ENCODE results near the gene HSFX3. TPM values are rescaled to one million over a fixed set of nuclear protein-coding genes. Genes with fewer than 3 reads are reported as not detected.

Gene HSFX3
- total RNA-seq, 1 experiment from 2014 or later: not detected

DNA sequence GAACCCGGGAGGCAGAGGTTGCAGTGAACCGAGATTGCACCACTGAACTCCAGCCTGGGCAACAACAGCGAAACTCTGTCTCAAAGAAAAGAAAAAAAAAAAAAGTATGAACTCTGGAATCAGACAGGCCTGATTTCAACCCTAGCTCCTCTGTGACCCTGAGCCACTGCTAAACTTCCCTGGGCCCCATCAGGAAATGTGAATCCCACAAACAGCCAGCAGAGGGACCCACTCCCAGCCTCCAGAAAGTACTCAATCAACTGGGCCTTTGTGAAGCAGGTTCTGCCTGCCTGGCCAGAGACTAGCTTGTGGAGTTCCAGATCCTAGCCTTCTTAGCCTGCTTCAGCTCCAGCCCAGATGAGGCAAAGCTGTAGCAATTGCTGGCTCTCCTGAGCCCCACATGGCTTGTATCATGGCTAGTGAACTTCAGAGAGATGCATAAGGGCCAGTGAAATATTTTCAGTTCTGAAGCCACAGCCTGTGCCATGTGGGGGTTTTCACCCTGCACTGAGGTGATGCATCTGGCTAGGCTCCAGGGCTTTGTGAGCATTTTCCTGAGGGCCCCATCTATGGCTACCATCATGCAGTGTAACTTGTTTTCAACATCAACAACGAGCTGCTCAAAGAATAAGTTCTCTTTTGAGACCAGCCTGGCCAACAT lies 37.4 kb downstream of the HSFX3 start:
- H4K91ac ChIP-seq (ENCODE audit: insufficient read length, low read depth, low read length): no peak overlapping the region
- H2BK20ac ChIP-seq (ENCODE audit: low read depth, low read length, poor library complexity, severe bottlenecking): no peak overlapping the region
- H3K27me3 ChIP-seq (ENCODE audit: insufficient read depth, low read length): no peaks in the 10 kb centered on the region
- Mint-ChIP-seq H3K4me1 (peaks cover 14 to 16% of the 10 kb centered on the region in 2 experiments), H3K4me3 (no peak overlapping the region), H3K27ac (no peak overlapping the region), H3K27me3 (ENCODE audit: low read depth) (peaks cover 6% of the 10 kb centered on the region), H3K36me3 (ENCODE audit: insufficient read depth in 1 of 3, low read depth in 3 of 3) (peaks cover 1 to 8% (median 4%) of the 10 kb centered on the region in 3 experiments; a peak in 4 of 7 replicates), H3K9me3 (peaks cover 69 to 73% of the 10 kb centered on the region in 2 experiments)
- no peak overlapping the region for H3K18ac ChIP-seq (ENCODE audit: insufficient read length, low read depth, low read length)
- no peak overlapping the region for H3K27ac ChIP-seq (ENCODE audit: insufficient read length, low read depth, low read length)
- no peaks in the 10 kb centered on the region for H4K20me1 ChIP-seq (ENCODE audit: control insufficient read depth, insufficient read depth, insufficient read length)
- no peak overlapping the region for H3T11ph ChIP-seq (ENCODE audit: low read length)
- H3K9ac ChIP-seq (ENCODE audit: extremely low read depth, insufficient read length, low read length): no peak overlapping the region
- no peak overlapping the region for H2AK5ac ChIP-seq (ENCODE audit: insufficient read length, low read length)
- H3K4me2 ChIP-seq (ENCODE audit: insufficient read depth, insufficient read length, low read length): no peak overlapping the region
- no peak overlapping the region for H2BK12ac ChIP-seq (ENCODE audit: insufficient read length, low read depth, low read length)
- no peak overlapping the region for H2BK120ac ChIP-seq (ENCODE audit: low read depth, low read length, poor library complexity, severe bottlenecking)
- no peak overlapping the region for H3K14ac ChIP-seq (ENCODE audit: insufficient read depth, low read length)
- H4K5ac ChIP-seq (ENCODE audit: insufficient read length, low read depth, low read length): no peak overlapping the region
- TF ChIP-seq, protein P1, sequence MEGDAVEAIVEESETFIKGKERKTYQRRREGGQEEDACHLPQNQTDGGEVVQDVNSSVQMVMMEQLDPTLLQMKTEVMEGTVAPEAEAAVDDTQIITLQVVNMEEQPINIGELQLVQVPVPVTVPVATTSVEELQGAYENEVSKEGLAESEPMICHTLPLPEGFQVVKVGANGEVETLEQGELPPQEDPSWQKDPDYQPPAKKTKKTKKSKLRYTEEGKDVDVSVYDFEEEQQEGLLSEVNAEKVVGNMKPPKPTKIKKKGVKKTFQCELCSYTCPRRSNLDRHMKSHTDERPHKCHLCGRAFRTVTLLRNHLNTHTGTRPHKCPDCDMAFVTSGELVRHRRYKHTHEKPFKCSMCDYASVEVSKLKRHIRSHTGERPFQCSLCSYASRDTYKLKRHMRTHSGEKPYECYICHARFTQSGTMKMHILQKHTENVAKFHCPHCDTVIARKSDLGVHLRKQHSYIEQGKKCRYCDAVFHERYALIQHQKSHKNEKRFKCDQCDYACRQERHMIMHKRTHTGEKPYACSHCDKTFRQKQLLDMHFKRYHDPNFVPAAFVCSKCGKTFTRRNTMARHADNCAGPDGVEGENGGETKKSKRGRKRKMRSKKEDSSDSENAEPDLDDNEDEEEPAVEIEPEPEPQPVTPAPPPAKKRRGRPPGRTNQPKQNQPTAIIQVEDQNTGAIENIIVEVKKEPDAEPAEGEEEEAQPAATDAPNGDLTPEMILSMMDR (conservative IDR thresholded peaks at IDR 0.05): peak; percentile 70
- H3K79me2 ChIP-seq (ENCODE audit: insufficient read depth, low read length): no peaks in the 10 kb centered on the region
- H3K9me3 ChIP-seq (ENCODE audit: control insufficient read depth, low read depth, low read length): peaks cover 53% of the 10 kb centered on the region
- no peaks in the 10 kb centered on the region for H3K79me1 ChIP-seq (ENCODE audit: insufficient read depth, low read depth, low read length, poor library complexity, severe bottlenecking)
- no peak overlapping the region for H2BK5ac ChIP-seq (ENCODE audit: insufficient read length, low read length)
- peak; percentile 71 for DNase-seq
- H3K4me1 ChIP-seq (ENCODE audit: insufficient read depth, low read length): no peaks in the 10 kb centered on the region
- no peak overlapping the region for H3K4ac ChIP-seq (ENCODE audit: low read depth, low read length)
- H4K8ac ChIP-seq (replicated peaks; ENCODE audit: insufficient read length, low read depth, low read length): no peak overlapping the region
- no peak overlapping the region for H2AFZ ChIP-seq (ENCODE audit: low read length)
- H3K23ac ChIP-seq (ENCODE audit: insufficient read length, low read depth, low read length): no peak overlapping the region
- WGBS (ENCODE audit: extremely low coverage, insufficient read length, low lambda C conversion rate): no CpG with 5 or more reads among the region's 4 CpGs
- no peak overlapping the region for H3K56ac ChIP-seq (ENCODE audit: insufficient read length, low read depth, low read length)
- no peak overlapping the region for H2BK15ac ChIP-seq (ENCODE audit: low read depth, low read length)
- no peaks in the 10 kb centered on the region for H3K23me2 ChIP-seq (ENCODE audit: insufficient read length, low read depth, low read length, poor library complexity, severe bottlenecking)

Measured in H9 (cell line).